KMS-11 (cell line): ENCODE measurements around the gene FRAT2.

ENCODE experiments used
- H2AFZ ChIP-seq: fragments of 200-600 bp; sonication (generic); 2 replicates; pipeline ENCODE4 v1.6.1; 2016; ENCODE audit warnings: antibody characterized with exemption, mixed run types, low read depth
- H3K27ac ChIP-seq: fragments of 200-600 bp; sonication (generic); 2 replicates; pipeline ENCODE4 v1.6.1; 2016; ENCODE audit warnings: mild to moderate bottlenecking, mixed run types
- H3K27me3 ChIP-seq: fragments of 200-600 bp; sonication (generic); 2 replicates; pipeline ENCODE4 v1.6.1; 2017; ENCODE audit warnings: mild to moderate bottlenecking, low read depth, mixed run types, moderate library complexity; ENCODE audit not compliant: insufficient read depth
- H3K36me3 ChIP-seq: fragments of 200-600 bp; sonication (generic); 2 replicates; pipeline ENCODE4 v1.6.1; 2017; ENCODE audit warnings: mild to moderate bottlenecking, mixed run types; ENCODE audit not compliant: insufficient read depth
- H3K4me1 ChIP-seq: fragments of 200-600 bp; sonication (generic); 2 replicates; pipeline ENCODE4 v1.6.1; 2016; ENCODE audit warnings: mild to moderate bottlenecking, low read depth, mixed run types; ENCODE audit not compliant: poor library complexity, severe bottlenecking
- H3K4me2 ChIP-seq: fragments of 200-600 bp; sonication (generic); 2 replicates; pipeline ENCODE4 v1.7.0; 2016; ENCODE audit warnings: mild to moderate bottlenecking, mixed run types
- H3K4me3 ChIP-seq: fragments of 200-600 bp; sonication (generic); IDR thresholded peaks from 2 replicates; pipeline ENCODE4 v1.6.1; 2017; ENCODE audit warnings: low read depth, low read length, mixed read lengths; ENCODE audit not compliant: insufficient read depth
- H3K79me2 ChIP-seq: fragments of 200-600 bp; sonication (generic); 2 replicates; pipeline ENCODE4 v1.6.1; 2016; ENCODE audit warnings: low read depth, mixed run types; ENCODE audit not compliant: insufficient read depth
- H3K9ac ChIP-seq: fragments of 200-600 bp; sonication (generic); 2 replicates; pipeline ENCODE4 v1.6.1; 2016; ENCODE audit warnings: mild to moderate bottlenecking, mixed run types
- H4K20me1 ChIP-seq: fragments of 200-600 bp; sonication (generic); 2 replicates; pipeline ENCODE4 v1.6.1; 2016; ENCODE audit warnings: mild to moderate bottlenecking, mixed run types; ENCODE audit not compliant: insufficient read depth
- CTCF ChIP-seq: fragments of 200-600 bp; sonication (generic); conservative IDR thresholded peaks from 2 replicates; pipeline ENCODE4 v1.6.1; 2017; ENCODE audit warnings: low read depth, mild to moderate bottlenecking, antibody characterized with exemption, low read length, moderate library complexity, mixed read lengths

The FRAT2 gene

GRCh38 chr10:97360705-97361536 lies 26.4 kb upstream of the FRAT2 start:
- Histone ChIP-seq H3K36me3 (no peaks in the 10 kb centered on the region; the same call in 1 of the 2 replicates), H3K4me1 (peaks cover 9% of the 10 kb centered on the region), H3K27ac (no peak overlapping the region), H4K20me1 (no peaks in the 10 kb centered on the region), H3K4me2 (no peak overlapping the region), H3K79me2 (no peaks in the 10 kb centered on the region), H3K27me3 (no peaks in the 10 kb centered on the region), H3K4me3 (no peak overlapping the region), H3K9ac (no peak overlapping the region), H2AFZ (no peak overlapping the region)
- TF ChIP-seq CTCF = no peak

DNA sequence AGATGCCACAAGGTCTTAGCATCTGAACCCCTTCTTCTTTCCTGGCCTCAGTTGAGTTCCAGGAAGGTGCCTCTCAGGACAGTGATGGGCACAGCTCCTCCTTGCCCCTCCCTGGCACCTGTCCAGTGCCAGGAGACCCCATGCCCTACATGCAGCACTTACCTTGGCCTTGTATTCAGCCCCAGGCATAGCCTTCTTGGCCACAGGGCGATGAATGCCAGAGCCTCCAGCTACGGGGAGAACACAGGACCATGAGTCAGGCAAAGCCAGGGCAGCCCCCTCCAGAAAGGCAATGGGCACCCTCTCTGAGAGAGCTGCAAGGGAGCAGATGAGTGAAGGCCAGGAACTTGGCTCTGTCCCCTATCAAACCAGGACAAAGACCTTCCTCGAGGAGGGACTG lies 24.3 kb upstream of the FRAT2 start:
- H4K20me1 ChIP-seq = no peaks in the 10 kb centered on the region
- H3K36me3 ChIP-seq = no peaks in the 10 kb centered on the region; the same call in 1 of the 2 replicates
- H3K4me2 ChIP-seq = no peak overlapping the region
- no peak overlapping the region for H3K9ac ChIP-seq
- no peak overlapping the region for H3K27ac ChIP-seq
- no peak overlapping the region for H3K4me3 ChIP-seq
- H2AFZ ChIP-seq = no peak overlapping the region
- H3K4me1 ChIP-seq = peaks cover 9% of the 10 kb centered on the region
- no peaks in the 10 kb centered on the region for H3K27me3 ChIP-seq
- TF ChIP-seq CTCF = no peak
- no peaks in the 10 kb centered on the region for H3K79me2 ChIP-seq

GRCh38 chr10:97358349-97358748 lies 23.8 kb upstream of the FRAT2 start:
- TF ChIP-seq CTCF = no peak
- Histone ChIP-seq H3K4me2 (no peak overlapping the region), H3K27me3 (no peaks in the 10 kb centered on the region), H3K9ac (no peak overlapping the region), H3K27ac (no peak overlapping the region), H4K20me1 (no peaks in the 10 kb centered on the region), H3K4me1 (peaks cover 9% of the 10 kb centered on the region), H3K36me3 (no peaks in the 10 kb centered on the region; the same call in 1 of the 2 replicates), H3K4me3 (no peak overlapping the region), H3K79me2 (no peaks in the 10 kb centered on the region), H2AFZ (no peak overlapping the region)

DNA sequence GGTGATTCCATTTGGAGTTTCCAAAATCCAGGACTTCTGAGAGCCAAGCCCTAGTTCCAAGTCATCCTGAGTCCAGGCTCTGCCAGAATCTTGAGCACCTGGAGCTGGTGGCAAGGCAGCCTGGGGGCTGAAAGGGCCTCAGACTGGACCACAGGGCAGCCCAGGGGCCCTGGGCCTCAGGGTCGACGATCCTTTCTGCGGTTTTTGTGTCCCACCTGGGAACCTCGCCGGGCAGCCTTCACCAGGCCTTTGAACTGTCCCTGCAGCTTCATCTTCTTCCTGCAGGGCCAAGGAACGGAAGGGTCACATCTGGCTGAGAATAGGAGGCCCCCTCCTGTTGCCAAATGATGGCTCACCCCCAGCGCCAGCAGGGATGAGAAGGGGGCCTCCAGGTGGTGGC lies 22.4 kb upstream of the FRAT2 start:
- no peak overlapping the region for H3K4me3 ChIP-seq
- no peak overlapping the region for H2AFZ ChIP-seq
- no peak overlapping the region for H3K9ac ChIP-seq
- H3K27ac ChIP-seq = no peak overlapping the region
- H3K27me3 ChIP-seq = no peaks in the 10 kb centered on the region
- no peak overlapping the region for H3K4me2 ChIP-seq
- no peak for TF ChIP-seq CTCF
- no peaks in the 10 kb centered on the region for H4K20me1 ChIP-seq
- H3K36me3 ChIP-seq = no peaks in the 10 kb centered on the region; the same call in 1 of the 2 replicates
- H3K79me2 ChIP-seq = no peaks in the 10 kb centered on the region
- peaks cover 9% of the 10 kb centered on the region for H3K4me1 ChIP-seq
